Upper lobe of left lung (tissue), 4 donors: ENCODE results near the gene PPP6R3.

Experiments used
- POLR2A ChIP-seq, 4 donors: fragments of 450-650 bp; IDR thresholded peaks; one replicate each; pipeline ENCODE4 v1.5.1; 2016 to 2017; ENCODE audit warnings: antibody characterized with exemption in 4 of 4, mild to moderate bottlenecking in 2 of 4
- POLR2AphosphoS5 ChIP-seq, 2 donors: sonication (generic); formaldehyde crosslinking; IDR thresholded peaks; one replicate each; pipeline ENCODE4 v1.5.1; 2017; ENCODE audit warnings: antibody characterized with exemption in 2 of 2
- TF ChIP-seq, protein P1 (sequence below), 6 experiments: fragments of 450-650 bp in 4 of 6; fragments of 200-600 bp in 2 of 6; sonication (generic) in 2 of 6; IDR thresholded peaks; one replicate each; pipeline ENCODE4 v1.5.1; 2016 to 2019; ENCODE audit warnings: antibody characterized with exemption in 6 of 6

DNA sequence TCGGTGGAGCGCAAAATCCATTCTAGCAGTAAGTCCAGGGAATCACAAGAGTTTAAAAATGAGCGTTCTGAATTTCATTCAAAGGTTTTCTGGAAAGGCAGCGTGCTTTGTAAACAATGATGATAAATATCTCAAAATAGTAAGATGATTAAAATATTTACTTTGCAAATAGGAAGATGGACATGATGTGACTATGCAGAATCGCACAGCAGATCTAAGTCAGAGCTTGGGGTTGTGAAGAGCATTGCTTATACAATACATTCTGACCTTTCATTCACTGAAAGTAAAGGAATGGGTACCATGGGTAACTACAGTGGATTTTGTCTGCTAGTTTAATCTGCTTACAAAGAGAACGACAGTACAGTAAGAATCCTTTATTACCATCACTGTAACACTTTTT lies 77.5 kb downstream of the PPP6R3 start:
- TF ChIP-seq, protein P1, sequence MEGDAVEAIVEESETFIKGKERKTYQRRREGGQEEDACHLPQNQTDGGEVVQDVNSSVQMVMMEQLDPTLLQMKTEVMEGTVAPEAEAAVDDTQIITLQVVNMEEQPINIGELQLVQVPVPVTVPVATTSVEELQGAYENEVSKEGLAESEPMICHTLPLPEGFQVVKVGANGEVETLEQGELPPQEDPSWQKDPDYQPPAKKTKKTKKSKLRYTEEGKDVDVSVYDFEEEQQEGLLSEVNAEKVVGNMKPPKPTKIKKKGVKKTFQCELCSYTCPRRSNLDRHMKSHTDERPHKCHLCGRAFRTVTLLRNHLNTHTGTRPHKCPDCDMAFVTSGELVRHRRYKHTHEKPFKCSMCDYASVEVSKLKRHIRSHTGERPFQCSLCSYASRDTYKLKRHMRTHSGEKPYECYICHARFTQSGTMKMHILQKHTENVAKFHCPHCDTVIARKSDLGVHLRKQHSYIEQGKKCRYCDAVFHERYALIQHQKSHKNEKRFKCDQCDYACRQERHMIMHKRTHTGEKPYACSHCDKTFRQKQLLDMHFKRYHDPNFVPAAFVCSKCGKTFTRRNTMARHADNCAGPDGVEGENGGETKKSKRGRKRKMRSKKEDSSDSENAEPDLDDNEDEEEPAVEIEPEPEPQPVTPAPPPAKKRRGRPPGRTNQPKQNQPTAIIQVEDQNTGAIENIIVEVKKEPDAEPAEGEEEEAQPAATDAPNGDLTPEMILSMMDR (IDR thresholded peaks at IDR 0.05), result no peak
- TF ChIP-seq POLR2AphosphoS5 (IDR thresholded peaks at IDR 0.05) (no peak), POLR2A (IDR thresholded peaks at IDR 0.05) (no peak)
